Measurements from ENCODE around the gene SMPD2. TPM values are rescaled to one million over a fixed set of nuclear protein-coding genes. Genes with fewer than 3 reads are reported as not detected.

SMPD2 gene, protein sequence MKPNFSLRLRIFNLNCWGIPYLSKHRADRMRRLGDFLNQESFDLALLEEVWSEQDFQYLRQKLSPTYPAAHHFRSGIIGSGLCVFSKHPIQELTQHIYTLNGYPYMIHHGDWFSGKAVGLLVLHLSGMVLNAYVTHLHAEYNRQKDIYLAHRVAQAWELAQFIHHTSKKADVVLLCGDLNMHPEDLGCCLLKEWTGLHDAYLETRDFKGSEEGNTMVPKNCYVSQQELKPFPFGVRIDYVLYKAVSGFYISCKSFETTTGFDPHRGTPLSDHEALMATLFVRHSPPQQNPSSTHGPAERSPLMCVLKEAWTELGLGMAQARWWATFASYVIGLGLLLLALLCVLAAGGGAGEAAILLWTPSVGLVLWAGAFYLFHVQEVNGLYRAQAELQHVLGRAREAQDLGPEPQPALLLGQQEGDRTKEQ
- polyA plus RNA-seq (2011; rRNA removed) (4.5 and 5.4 TPM in 2 replicates), polyA minus RNA-seq (2011; rRNA and poly(A)+ RNA removed) (11.4 and 13.4 TPM in 2 replicates)

GRCh38 chr6:109440331-109441068 lies at the start of gene SMPD2, which contains the start of gene PPIL6:
Gene SMPD2, plus strand, starts transcription at chr6:109440724. Its CDS starts 398 bp downstream, at chr6:109441122.
Gene PPIL6, minus strand, starts transcription at chr6:109440628. Its CDS starts 38 bp downstream, at chr6:109440590.
- peak; percentile 58 for DNase-seq (ENCODE audit: low read depth, low spot score)
- POLR2A ChIA-PET, result interaction anchor here (0.9 to 1.4 kb wide), 8 partner anchors 9 to 346 kb away, joined by 3 to 16 read pairs (median 4); partner anchors contain the start of genes CD164, CEP57L1, MICAL1 and SESN1
- TF ChIP-seq, protein P1, sequence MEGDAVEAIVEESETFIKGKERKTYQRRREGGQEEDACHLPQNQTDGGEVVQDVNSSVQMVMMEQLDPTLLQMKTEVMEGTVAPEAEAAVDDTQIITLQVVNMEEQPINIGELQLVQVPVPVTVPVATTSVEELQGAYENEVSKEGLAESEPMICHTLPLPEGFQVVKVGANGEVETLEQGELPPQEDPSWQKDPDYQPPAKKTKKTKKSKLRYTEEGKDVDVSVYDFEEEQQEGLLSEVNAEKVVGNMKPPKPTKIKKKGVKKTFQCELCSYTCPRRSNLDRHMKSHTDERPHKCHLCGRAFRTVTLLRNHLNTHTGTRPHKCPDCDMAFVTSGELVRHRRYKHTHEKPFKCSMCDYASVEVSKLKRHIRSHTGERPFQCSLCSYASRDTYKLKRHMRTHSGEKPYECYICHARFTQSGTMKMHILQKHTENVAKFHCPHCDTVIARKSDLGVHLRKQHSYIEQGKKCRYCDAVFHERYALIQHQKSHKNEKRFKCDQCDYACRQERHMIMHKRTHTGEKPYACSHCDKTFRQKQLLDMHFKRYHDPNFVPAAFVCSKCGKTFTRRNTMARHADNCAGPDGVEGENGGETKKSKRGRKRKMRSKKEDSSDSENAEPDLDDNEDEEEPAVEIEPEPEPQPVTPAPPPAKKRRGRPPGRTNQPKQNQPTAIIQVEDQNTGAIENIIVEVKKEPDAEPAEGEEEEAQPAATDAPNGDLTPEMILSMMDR (IDR thresholded peaks at IDR 0.05; ENCODE audit: low read depth, low read length), result peak; percentile 33
- Histone ChIP-seq H3K27me3 (ENCODE audit: control insufficient read depth, insufficient read depth, low read length) (no peaks in the 10 kb centered on the region), H3K27ac (ENCODE audit: low read depth, low read length) (peak within 1 kb of the TSS; percentile 79), H3K9me3 (ENCODE audit: control insufficient read depth, insufficient read depth, low read length) (no peaks in the 10 kb centered on the region; the same call in 1 of the 2 replicates), H3K4me3 (ENCODE audit: low read depth, low read length) (peak within 1 kb of the TSS; percentile 83)
- CTCF ChIA-PET, result interaction anchor here (0.6 to 1.8 kb wide), 11 partner anchors 11 to 1501 kb away, joined by 3 to 6 read pairs (median 4); partner anchors contain the start of gene MICAL1

GRCh38 chr6:109393157-109393885 lies 47.2 kb upstream of the SMPD2 start:
- peaks cover 7% of the 10 kb centered on the region for H3K27me3 ChIP-seq (ENCODE audit: control insufficient read depth, insufficient read depth, low read length)
- no peak for DNase-seq (ENCODE audit: low read depth, low spot score)
- TF ChIP-seq, protein P1 (IDR thresholded peaks at IDR 0.05; ENCODE audit: low read depth, low read length), result no peak
- no peak overlapping the region for H3K27ac ChIP-seq (ENCODE audit: low read depth, low read length)
- no peak overlapping the region for H3K4me3 ChIP-seq (ENCODE audit: low read depth, low read length)
- H3K9me3 ChIP-seq (ENCODE audit: control insufficient read depth, insufficient read depth, low read length), result no peaks in the 10 kb centered on the region
- ChIA-PET CTCF (interaction anchor here (1.4 kb wide), 1 partner anchor 10 kb away, joined by 3 read pairs; no protein-coding TSS in a partner anchor), POLR2A (interaction anchor here (0.6 kb wide), 2 partner anchors 11 to 587 kb away, joined by 3 to 4 read pairs; partner anchors contain the start of gene CD164)

DNA sequence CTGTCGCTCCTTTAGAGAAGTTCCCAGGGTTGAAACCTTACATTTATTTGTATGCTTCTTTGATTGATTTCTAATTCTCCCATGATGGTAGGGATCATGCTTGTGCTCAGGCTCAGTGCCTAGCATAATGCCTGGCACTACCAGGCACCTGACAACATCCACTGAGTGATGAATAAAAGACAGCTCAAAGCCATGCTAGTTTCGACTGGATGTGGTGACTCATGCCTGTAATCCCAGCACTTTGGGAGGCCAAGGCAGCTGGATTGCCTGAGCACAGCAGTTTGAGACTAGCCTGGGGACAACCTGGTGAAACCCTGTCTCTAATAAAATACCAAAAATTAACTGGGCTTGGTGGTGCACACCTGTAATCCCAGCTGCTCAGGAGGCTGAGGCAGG lies 46.6 kb upstream of the SMPD2 start:
- POLR2A ChIA-PET, result no interaction called here

GRCh38 chr6:109396046-109396718 lies 44.3 kb upstream of the SMPD2 start:
- Histone ChIP-seq H3K27me3 (ENCODE audit: control insufficient read depth, insufficient read depth, low read length) (peaks cover 7% of the 10 kb centered on the region), H3K4me3 (ENCODE audit: low read depth, low read length) (no peak overlapping the region), H3K27ac (ENCODE audit: low read depth, low read length) (no peak overlapping the region), H3K9me3 (ENCODE audit: control insufficient read depth, insufficient read depth, low read length) (no peaks in the 10 kb centered on the region)
- TF ChIP-seq, protein P1 (IDR thresholded peaks at IDR 0.05; ENCODE audit: low read depth, low read length), result no peak
- ChIA-PET POLR2A (no interaction called here), CTCF (interaction anchor here (0.6 to 3.4 kb wide), 9 partner anchors 12 to 1241 kb away, joined by 3 to 26 read pairs (median 3); partner anchors contain the start of gene SESN1)
- no peak for DNase-seq (ENCODE audit: low read depth, low spot score)

More for the DNA sequence above, 46.6 kb upstream of the SMPD2 start:
- TF ChIP-seq, protein P1 (IDR thresholded peaks at IDR 0.05; ENCODE audit: low read depth, low read length), result no peak
- H3K27me3 ChIP-seq (ENCODE audit: control insufficient read depth, insufficient read depth, low read length), result peaks cover 7% of the 10 kb centered on the region
- H3K4me3 ChIP-seq (ENCODE audit: low read depth, low read length), result no peak overlapping the region
- DNase-seq (ENCODE audit: low read depth, low spot score), result no peak
- CTCF ChIA-PET, result interaction anchor here (1.4 kb wide), 1 partner anchor 11 kb away, joined by 3 read pairs; no protein-coding TSS in a partner anchor
- no peak overlapping the region for H3K27ac ChIP-seq (ENCODE audit: low read depth, low read length)
- no peaks in the 10 kb centered on the region for H3K9me3 ChIP-seq (ENCODE audit: control insufficient read depth, insufficient read depth, low read length)
